HCT116 (cell line): ENCODE data around the gene MICAL3.

ENCODE experiments used
- POLR2A ChIP-seq: IDR thresholded peaks from 2 replicates; pipeline ENCODE4 v1.7.0; 2011; ENCODE audit warnings: borderline replicate concordance; ENCODE audit not compliant: insufficient read depth, insufficient read length; ENCODE audit errors: extremely low read depth
- RAD21 ChIP-seq: IDR thresholded peaks from 2 replicates; pipeline ENCODE4 v1.6.1; 2012; ENCODE audit warnings: low read depth, mild to moderate bottlenecking

- TF ChIP-seq RAD21 (no peak), POLR2A (no peak)
These were observed 9.0 kb upstream of the MICAL3 start for GRCh38 chr22:18033204-18033998.
